ENCODE measurements around the gene MRTFB.

GRCh38 chr16:14308368-14308723 lies 237.2 kb downstream of the MRTFB start:
- no peak for TF ChIP-seq POLR2AphosphoS5 (IDR thresholded peaks at IDR 0.05)
- TF ChIP-seq, protein P1, sequence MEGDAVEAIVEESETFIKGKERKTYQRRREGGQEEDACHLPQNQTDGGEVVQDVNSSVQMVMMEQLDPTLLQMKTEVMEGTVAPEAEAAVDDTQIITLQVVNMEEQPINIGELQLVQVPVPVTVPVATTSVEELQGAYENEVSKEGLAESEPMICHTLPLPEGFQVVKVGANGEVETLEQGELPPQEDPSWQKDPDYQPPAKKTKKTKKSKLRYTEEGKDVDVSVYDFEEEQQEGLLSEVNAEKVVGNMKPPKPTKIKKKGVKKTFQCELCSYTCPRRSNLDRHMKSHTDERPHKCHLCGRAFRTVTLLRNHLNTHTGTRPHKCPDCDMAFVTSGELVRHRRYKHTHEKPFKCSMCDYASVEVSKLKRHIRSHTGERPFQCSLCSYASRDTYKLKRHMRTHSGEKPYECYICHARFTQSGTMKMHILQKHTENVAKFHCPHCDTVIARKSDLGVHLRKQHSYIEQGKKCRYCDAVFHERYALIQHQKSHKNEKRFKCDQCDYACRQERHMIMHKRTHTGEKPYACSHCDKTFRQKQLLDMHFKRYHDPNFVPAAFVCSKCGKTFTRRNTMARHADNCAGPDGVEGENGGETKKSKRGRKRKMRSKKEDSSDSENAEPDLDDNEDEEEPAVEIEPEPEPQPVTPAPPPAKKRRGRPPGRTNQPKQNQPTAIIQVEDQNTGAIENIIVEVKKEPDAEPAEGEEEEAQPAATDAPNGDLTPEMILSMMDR (IDR thresholded peaks at IDR 0.05) = no peak
- no peak for TF ChIP-seq POLR2A (IDR thresholded peaks at IDR 0.05)
- TF ChIP-seq EP300 (IDR thresholded peaks at IDR 0.05; ENCODE audit: low read depth) = no peak
